GM19023 (cell line): ENCODE results near the gene PLCB1.
"Not testable (repeated sequence)": the region's sequence is repeated elsewhere in the genome, so short reads cannot be mapped to it uniquely, and the experiment has no call there.

Experiments used
- ATAC-seq: cut with Tn5 transposase; IDR thresholded peaks from one replicate; pipeline ENCODE4 v1.9.1; 2021; ENCODE audit warnings: mild to moderate bottlenecking, moderate library complexity; ENCODE audit not compliant: unreplicated experiment

PLCB1 gene

GRCh38 chr20:8155229-8155628 is 23.2 kb downstream of the PLCB1 start:
- no peak for ATAC-seq

- ATAC-seq = no peak
Observed at GRCh38 chr20:8155812-8156211, 23.7 kb downstream of the PLCB1 start.

GRCh38 chr20:8156235-8157079 is 24.4 kb downstream of the PLCB1 start:
- ATAC-seq = no peak

GRCh38 chr20:8159217-8159616 is 27.2 kb downstream of the PLCB1 start:
- ATAC-seq = not testable (repeated sequence)

GRCh38 chr20:8161264-8162071 is 29.4 kb downstream of the PLCB1 start:
- ATAC-seq = no peak

- ATAC-seq = no peak
Observed at GRCh38 chr20:8162610-8163009, 30.5 kb downstream of the PLCB1 start.

- ATAC-seq = no peak
Observed at GRCh38 chr20:8163543-8163942, 31.5 kb downstream of the PLCB1 start.

GRCh38 chr20:8166730-8167129 is 34.7 kb downstream of the PLCB1 start:
- no peak for ATAC-seq

- ATAC-seq = no peak
Observed at GRCh38 chr20:8168785-8169288, 36.8 kb downstream of the PLCB1 start.

- no peak for ATAC-seq
Observed at GRCh38 chr20:8170921-8171320, 38.9 kb downstream of the PLCB1 start.

GRCh38 chr20:8172191-8172590 is 40.1 kb downstream of the PLCB1 start:
- no peak for ATAC-seq

GRCh38 chr20:8175741-8176675 is 43.9 kb downstream of the PLCB1 start:
- ATAC-seq = no peak

- no peak for ATAC-seq
Observed at GRCh38 chr20:8183526-8183925, 51.5 kb downstream of the PLCB1 start.

GRCh38 chr20:8187740-8188139 is 55.7 kb downstream of the PLCB1 start:
- ATAC-seq = no peak

GRCh38 chr20:8190043-8190880 is 58.2 kb downstream of the PLCB1 start:
- ATAC-seq = no peak

GRCh38 chr20:8194721-8195120 is 62.7 kb downstream of the PLCB1 start:
- ATAC-seq = no peak

- ATAC-seq = no peak
Observed at GRCh38 chr20:8196096-8196495, 64.0 kb downstream of the PLCB1 start.

GRCh38 chr20:8200220-8200619 is 68.2 kb downstream of the PLCB1 start:
- ATAC-seq = no peak

- no peak for ATAC-seq
Observed at GRCh38 chr20:8203366-8203765, 71.3 kb downstream of the PLCB1 start.

- ATAC-seq = no peak
Observed at GRCh38 chr20:8205996-8206395, 73.9 kb downstream of the PLCB1 start.
